ENCODE data around the gene SDR42E2.

Gene SDR42E2

GRCh38 chr16:22205577-22206012 is 43.3 kb downstream of the SDR42E2 start:
- Histone ChIP-seq H3K4me1 (ENCODE audit: low read length) (peaks cover 36% of the 10 kb centered on the region), H3K4me2 (ENCODE audit: low read length) (peak overlapping the region; percentile 84), H3K36me3 (replicated peaks; ENCODE audit: low read depth, low read length) (peaks cover 32% of the 10 kb centered on the region), H3K27ac (ENCODE audit: low read length) (peak overlapping the region; percentile 34), H3K27me3 (ENCODE audit: low read depth, low read length) (no peaks in the 10 kb centered on the region), H3K79me2 (ENCODE audit: low read length) (peaks cover 45% of the 10 kb centered on the region), H3K9me3 (ENCODE audit: insufficient read depth, low read length) (no peaks in the 10 kb centered on the region), H2AFZ (ENCODE audit: low read depth, low read length) (peak overlapping the region; percentile 81), H3K4me3 (ENCODE audit: low read length) (peak overlapping the region; percentile 92), H4K20me1 (ENCODE audit: insufficient read depth, low read length) (peaks cover 34% of the 10 kb centered on the region), H3K9ac (ENCODE audit: low read length) (peak overlapping the region; percentile 98)
- TF ChIP-seq EZH2phosphoT487 (IDR thresholded peaks at IDR 0.05; ENCODE audit: low read depth) (no peak), CTCF (IDR thresholded peaks at IDR 0.05; ENCODE audit: low read depth, low read length) (no peak)

GRCh38 chr16:22206013-22206841 is 43.9 kb downstream of the SDR42E2 start, which contains the start of gene EEF2K:
TSS of gene EEF2K (plus strand) at chr16:22206278. CDS start at chr16:22225730, 19,452 bp downstream.
- TF ChIP-seq CTCF (IDR thresholded peaks at IDR 0.05; ENCODE audit: low read depth, low read length) (peak; percentile 65), EZH2phosphoT487 (IDR thresholded peaks at IDR 0.05; ENCODE audit: low read depth) (no peak)

DNA sequence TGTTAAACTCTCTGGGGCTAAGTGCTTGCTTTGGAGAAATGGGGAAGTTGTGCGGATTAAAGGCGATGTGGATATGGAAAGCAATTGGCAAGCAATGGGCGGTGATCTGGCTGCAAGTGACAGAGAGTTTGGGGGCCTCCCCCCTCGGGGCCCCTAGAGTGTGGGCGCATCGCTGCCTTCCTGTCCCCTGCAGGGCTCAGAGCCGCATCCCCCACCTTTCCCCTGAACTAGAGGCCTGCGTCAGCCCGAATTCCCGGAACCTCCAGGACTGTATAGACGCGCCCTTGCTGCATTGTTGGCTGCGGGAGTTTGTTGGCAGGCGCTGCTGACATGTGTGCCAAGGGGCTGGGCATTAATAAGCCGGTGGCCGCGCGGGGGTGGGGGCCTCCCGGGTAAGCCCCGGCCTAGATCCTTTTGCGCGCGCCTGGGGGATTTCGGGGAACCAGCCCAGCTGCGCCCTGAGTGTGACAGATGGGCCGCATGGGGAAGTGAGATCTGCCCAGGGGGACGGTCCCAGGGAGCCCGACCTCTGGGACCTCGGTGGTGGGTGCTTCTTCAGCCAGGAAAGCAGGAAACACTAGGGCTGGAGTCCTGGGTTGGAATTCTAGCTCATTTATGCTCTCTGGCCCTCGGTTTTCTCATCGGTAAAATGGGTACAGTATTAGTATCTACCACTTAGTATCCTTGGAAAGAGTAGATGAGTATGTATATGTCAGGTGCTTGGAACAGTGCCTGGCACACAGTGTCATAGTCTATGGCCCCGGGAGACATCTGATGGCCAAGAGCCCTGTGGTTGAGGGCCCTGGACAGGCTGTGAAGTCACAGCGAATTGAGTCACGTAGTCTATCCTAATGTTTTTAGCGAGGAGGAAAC is 44.8 kb downstream of the SDR42E2 start:
- Histone ChIP-seq H3K79me2 (ENCODE audit: low read length) (peaks cover 59% of the 10 kb centered on the region), H3K4me1 (ENCODE audit: low read length) (peaks cover 38% of the 10 kb centered on the region), H3K4me3 (ENCODE audit: low read length) (peak overlapping the region; percentile 92)

More at GRCh38 chr16:22206013-22206841, 43.9 kb downstream of the SDR42E2 start, which contains the start of gene EEF2K:
- Histone ChIP-seq H3K4me2 (ENCODE audit: low read length) (peak within 1 kb of the TSS; percentile 95), H3K27me3 (ENCODE audit: low read depth, low read length) (no peaks in the 10 kb centered on the region), H3K9me3 (ENCODE audit: insufficient read depth, low read length) (no peaks in the 10 kb centered on the region), H3K36me3 (replicated peaks; ENCODE audit: low read depth, low read length) (peaks cover 39% of the 10 kb centered on the region), H2AFZ (ENCODE audit: low read depth, low read length) (peak within 1 kb of the TSS; percentile 81), H3K79me2 (ENCODE audit: low read length) (peaks cover 51% of the 10 kb centered on the region), H3K9ac (ENCODE audit: low read length) (peak within 1 kb of the TSS; percentile 98), H3K4me1 (ENCODE audit: low read length) (peaks cover 41% of the 10 kb centered on the region), H3K4me3 (ENCODE audit: low read length) (peak within 1 kb of the TSS; percentile 92), H4K20me1 (ENCODE audit: insufficient read depth, low read length) (peaks cover 40% of the 10 kb centered on the region), H3K27ac (ENCODE audit: low read length) (peak within 1 kb of the TSS; percentile 79)

More for the DNA sequence above, 44.8 kb downstream of the SDR42E2 start:
- Histone ChIP-seq H3K36me3 (replicated peaks; ENCODE audit: low read depth, low read length) (peaks cover 44% of the 10 kb centered on the region), H3K27me3 (ENCODE audit: low read depth, low read length) (no peaks in the 10 kb centered on the region), H4K20me1 (ENCODE audit: insufficient read depth, low read length) (peaks cover 48% of the 10 kb centered on the region), H3K4me2 (ENCODE audit: low read length) (peak overlapping the region; percentile 95), H3K9ac (ENCODE audit: low read length) (peak overlapping the region; percentile 98), H3K27ac (ENCODE audit: low read length) (peak overlapping the region; percentile 79), H3K9me3 (ENCODE audit: insufficient read depth, low read length) (no peaks in the 10 kb centered on the region), H2AFZ (ENCODE audit: low read depth, low read length) (no peak overlapping the region)
- no peak for TF ChIP-seq CTCF (IDR thresholded peaks at IDR 0.05; ENCODE audit: low read depth, low read length)
- TF ChIP-seq EZH2phosphoT487 (IDR thresholded peaks at IDR 0.05; ENCODE audit: low read depth) = no peak
